Esophagus squamous epithelium (tissue), 4 donors: ENCODE data around the gene ZNF30.

ENCODE experiments used
- POLR2A ChIP-seq, 4 donors: fragments of 450-650 bp; IDR thresholded peaks; one replicate each; pipeline ENCODE4 v1.6.1; 2017; ENCODE audit warnings: antibody characterized with exemption in 4 of 4, mild to moderate bottlenecking in 4 of 4, moderate library complexity in 3 of 4
- TF ChIP-seq, protein P1 (sequence below), 6 experiments: fragments of 450-650 bp in 4 of 6; fragments of 200-600 bp in 2 of 6; sonication (generic) in 2 of 6; IDR thresholded peaks; one replicate each; pipeline ENCODE4 v1.5.1; 2016 to 2019; ENCODE audit warnings: antibody characterized with exemption in 6 of 6, mild to moderate bottlenecking in 4 of 6, moderate library complexity in 4 of 6

DNA sequence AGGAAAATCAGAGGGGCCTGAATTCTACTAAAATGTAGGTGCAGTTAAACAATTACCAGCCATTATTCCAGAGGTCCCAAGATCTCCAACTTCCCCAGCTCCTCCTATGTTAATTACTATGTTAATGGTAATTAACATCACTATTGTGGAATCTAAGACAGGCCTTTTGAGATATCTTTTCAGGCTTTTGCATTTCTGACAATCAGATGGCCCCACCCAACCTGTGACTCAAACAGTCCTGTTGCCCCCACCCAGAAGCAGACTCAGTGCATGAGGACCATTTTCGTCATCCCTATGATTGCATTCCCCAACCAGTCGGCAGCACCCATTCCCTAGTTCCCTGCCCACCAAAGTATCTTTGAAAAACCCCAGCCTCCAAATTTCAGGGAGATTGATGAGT is 8.5 kb upstream of the ZNF30 start:
- TF ChIP-seq, protein P1, sequence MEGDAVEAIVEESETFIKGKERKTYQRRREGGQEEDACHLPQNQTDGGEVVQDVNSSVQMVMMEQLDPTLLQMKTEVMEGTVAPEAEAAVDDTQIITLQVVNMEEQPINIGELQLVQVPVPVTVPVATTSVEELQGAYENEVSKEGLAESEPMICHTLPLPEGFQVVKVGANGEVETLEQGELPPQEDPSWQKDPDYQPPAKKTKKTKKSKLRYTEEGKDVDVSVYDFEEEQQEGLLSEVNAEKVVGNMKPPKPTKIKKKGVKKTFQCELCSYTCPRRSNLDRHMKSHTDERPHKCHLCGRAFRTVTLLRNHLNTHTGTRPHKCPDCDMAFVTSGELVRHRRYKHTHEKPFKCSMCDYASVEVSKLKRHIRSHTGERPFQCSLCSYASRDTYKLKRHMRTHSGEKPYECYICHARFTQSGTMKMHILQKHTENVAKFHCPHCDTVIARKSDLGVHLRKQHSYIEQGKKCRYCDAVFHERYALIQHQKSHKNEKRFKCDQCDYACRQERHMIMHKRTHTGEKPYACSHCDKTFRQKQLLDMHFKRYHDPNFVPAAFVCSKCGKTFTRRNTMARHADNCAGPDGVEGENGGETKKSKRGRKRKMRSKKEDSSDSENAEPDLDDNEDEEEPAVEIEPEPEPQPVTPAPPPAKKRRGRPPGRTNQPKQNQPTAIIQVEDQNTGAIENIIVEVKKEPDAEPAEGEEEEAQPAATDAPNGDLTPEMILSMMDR (IDR thresholded peaks at IDR 0.05), result no peak
- TF ChIP-seq POLR2A (IDR thresholded peaks at IDR 0.05), result no peak
